HCT116 (cell line): ENCODE data around the gene HIPK2. TPM values are rescaled to one million over a fixed set of nuclear protein-coding genes. Genes with fewer than 3 reads are reported as not detected.

ENCODE experiments used
- ATAC-seq: fragments of 200-7000 bp; cut with Tn5 transposase; 2 replicates; pipeline ENCODE4 v1.9.1; 2020; ENCODE audit warnings: mild to moderate bottlenecking, moderate library complexity
- BruUV-seq: library from RNA; stranded (reverse); fragments of 400-500 nt; replicated peaks from 2 replicates; lab custom pipeline; 2021; lab: Mats Ljungman, UMichigan
- CTCF ChIA-PET: fragments of 300-600 bp; sonication (Branson Sonifier 250); formaldehyde crosslinking; loops from one replicate; lab custom pipeline; 2021; ENCODE audit warnings: antibody characterized with exemption; lab: Charles Lee
- POLR2A ChIA-PET: fragments of 300-600, 350-600 bp; sonication (Branson Sonifier 250); formaldehyde crosslinking; loops from one replicate; lab custom pipeline; 2021; ENCODE audit warnings: antibody characterized with exemption; lab: Charles Lee
- RAD21 ChIA-PET, 2 experiments: fragments of 300-600 bp; sonication (Branson Sonifier 250); formaldehyde crosslinking; loops; one replicate each; lab custom pipeline; 2023; ENCODE audit warnings: low total read pairs in 2 of 2; ENCODE audit not compliant: uncharacterized antibody in 2 of 2, unreplicated experiment in 2 of 2, low non-redundant PET in 1 of 2; lab: Charles Lee
- DNase-seq: peaks from one replicate; pipeline ENCODE4 v3.0.0-alpha.2; 2010; ENCODE audit warnings: low read depth, low spot score
- H2AFZ ChIP-seq: fragments of 200-600 bp; shearing (Covaris generic), sonication (generic); 2 replicates; pipeline ENCODE4 v1.6.1; 2017; ENCODE audit warnings: low read depth, mixed run types, mixed read lengths, antibody characterized with exemption, low read length; ENCODE audit not compliant: poor library complexity, severe bottlenecking
- H3K27ac ChIP-seq: 2 replicates; pipeline ENCODE4 v1.5.1; 2012; ENCODE audit warnings: low read depth, low read length
- H3K27me3 ChIP-seq: fragments of 200-600 bp; sonication (generic); 2 replicates; pipeline ENCODE4 v1.6.1; 2016; ENCODE audit warnings: mixed run types, low read length, mixed read lengths; ENCODE audit not compliant: insufficient read depth
- H3K36me3 ChIP-seq, 2 experiments: fragments of 200-500 bp in 1 of 2; fragments of 200-600 bp in 1 of 2; sonication (Bioruptor generic) in 1 of 2; sonication (generic) in 1 of 2; 2 replicates each; pipeline versions ENCODE4 v1.5.1 to v1.6.1; 2014 to 2016; ENCODE audit warnings: low read length in 2 of 2, inconsistent platforms in 1 of 2, mixed read lengths in 1 of 2, mixed run types in 1 of 2; ENCODE audit not compliant: insufficient read depth in 2 of 2, control insufficient read depth in 1 of 2
- H3K4me1 ChIP-seq, 2 experiments: fragments of 200-600 bp in 1 of 2; sonication (generic) in 1 of 2; 2 replicates each; pipeline versions ENCODE4 v1.5.1 to v1.6.1; 2012 to 2017; ENCODE audit warnings: low read length in 2 of 2, inconsistent platforms in 1 of 2, mild to moderate bottlenecking in 1 of 2, mixed read lengths in 1 of 2, mixed run types in 1 of 2, moderate library complexity in 1 of 2; ENCODE audit not compliant: insufficient read depth in 2 of 2, control insufficient read depth in 1 of 2
- H3K4me2 ChIP-seq: fragments of 200-600 bp; sonication (generic); 2 replicates; pipeline ENCODE4 v1.6.1; 2017; ENCODE audit warnings: mixed run types, low read length, mixed read lengths
- H3K4me3 ChIP-seq, 2 experiments: fragments of 200-600 bp in 1 of 2; sonication (generic) in 1 of 2; replicated peaks in 1 of 2; 2 replicates each; pipeline ENCODE4 v1.5.1; 2011 to 2016; ENCODE audit warnings: low read length in 2 of 2, control low read depth in 1 of 2, low read depth in 1 of 2, mild to moderate bottlenecking in 1 of 2, mixed read lengths in 1 of 2, mixed run types in 1 of 2
- H3K79me2 ChIP-seq: fragments of 200-600 bp; sonication (generic); 2 replicates; pipeline ENCODE4 v1.6.1; 2017; ENCODE audit warnings: mild to moderate bottlenecking, mixed run types, low read length, moderate library complexity, mixed read lengths; ENCODE audit not compliant: insufficient read depth
- H3K9ac ChIP-seq: fragments of 200-600 bp; sonication (generic); 2 replicates; pipeline ENCODE4 v1.6.1; 2016; ENCODE audit warnings: low read length, mixed read lengths
- H3K9me2 ChIP-seq: fragments of 200-600 bp; sonication (generic), shearing (Covaris generic); 2 replicates; pipeline ENCODE4 v1.6.1; 2017; ENCODE audit warnings: mixed run types, mild to moderate bottlenecking, moderate library complexity; ENCODE audit not compliant: insufficient read depth
- H3K9me3 ChIP-seq, 2 experiments: fragments of 200-500 bp in 1 of 2; fragments of 200-600 bp in 1 of 2; sonication (Bioruptor generic) in 1 of 2; sonication (generic) in 1 of 2; 2 replicates each; pipeline ENCODE4 v1.6.1; 2014 to 2017; ENCODE audit warnings: low read length in 2 of 2, mixed read lengths in 2 of 2, inconsistent platforms in 1 of 2, low read depth in 1 of 2, mild to moderate bottlenecking in 1 of 2, mixed run types in 1 of 2, moderate library complexity in 1 of 2; ENCODE audit not compliant: control insufficient read depth in 1 of 2, insufficient read depth in 1 of 2
- H4K20me1 ChIP-seq: fragments of 200-600 bp; sonication (generic), shearing (Covaris generic); 2 replicates; pipeline ENCODE4 v1.6.1; 2017; ENCODE audit warnings: mixed run types, mild to moderate bottlenecking, moderate library complexity; ENCODE audit not compliant: insufficient read depth
- CBX3 ChIP-seq: IDR thresholded peaks from 2 replicates; pipeline ENCODE4 v1.6.1; 2012; ENCODE audit warnings: low read depth
- EZH2phosphoT487 ChIP-seq: fragments of 200-600 bp; IDR thresholded peaks from 2 replicates; pipeline ENCODE4 v1.6.1; 2018; ENCODE audit warnings: antibody characterized with exemption, borderline replicate concordance
- JUND ChIP-seq: IDR thresholded peaks from 2 replicates; pipeline ENCODE4 v1.6.1; 2012
- RAD21 ChIP-seq: IDR thresholded peaks from 2 replicates; pipeline ENCODE4 v1.6.1; 2012; ENCODE audit warnings: low read depth, mild to moderate bottlenecking
- SP1 ChIP-seq: IDR thresholded peaks from 2 replicates; pipeline ENCODE4 v1.6.1; 2012; ENCODE audit warnings: low read depth
- intact Hi-C: fragments of 100-400 bp; cut with micrococcal nuclease; formaldehyde crosslinking; loops from 2 replicates; pipeline ENCODE4 v1.10.0; 2022
- total RNA-seq: library from RNA; stranded (reverse); gene quantifications from one replicate; pipeline ENCODE4 v1.2.1, GENCODE V29; 2021; ENCODE audit not compliant: unreplicated experiment
- TF ChIP-seq, protein P1 (sequence below): IDR thresholded peaks from 2 replicates; pipeline ENCODE4 v1.6.1; 2011; ENCODE audit warnings: mild to moderate bottlenecking, low read length, moderate library complexity; ENCODE audit not compliant: insufficient replicate concordance; ENCODE audit errors: extremely low read depth
- TF ChIP-seq, protein P2 (sequence below): IDR thresholded peaks from 2 replicates; pipeline ENCODE4 v1.6.1; 2012; ENCODE audit warnings: low read depth
- TF ChIP-seq, protein P3 (sequence below), 3 experiments: fragments of 200-600 bp in 1 of 3; sonication (generic) in 1 of 3; IDR thresholded peaks in 2 of 3; conservative IDR thresholded peaks in 1 of 3; 2 replicates each; pipeline ENCODE4 v1.5.1; 2012 to 2017; ENCODE audit warnings: low read depth in 2 of 3, low read length in 2 of 3, antibody characterized with exemption in 1 of 3, borderline replicate concordance in 1 of 3, control low read depth in 1 of 3, mild to moderate bottlenecking in 1 of 3, mixed read lengths in 1 of 3, mixed run types in 1 of 3, moderate library complexity in 1 of 3; ENCODE audit not compliant: insufficient read depth in 1 of 3

Gene HIPK2
- total RNA-seq, 1 experiment from 2014 or later, result 49.5 TPM

DNA sequence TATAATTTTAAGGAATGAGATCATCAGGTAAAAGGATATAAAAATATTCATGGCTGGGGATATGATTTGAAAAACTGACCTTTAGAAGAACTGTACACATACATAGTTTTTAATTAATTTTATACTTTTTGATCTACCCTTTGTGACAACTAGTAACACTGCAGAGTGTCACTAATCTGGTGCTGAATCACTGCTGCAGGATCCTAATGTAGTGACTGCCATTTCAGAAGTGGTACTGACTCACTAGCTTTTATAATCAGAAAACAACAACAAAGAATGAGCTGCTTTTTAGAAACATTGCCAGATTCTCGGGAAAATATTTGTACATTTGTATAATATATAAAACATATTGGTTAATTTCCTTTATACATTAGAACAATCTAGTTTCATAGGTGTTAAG is 110.4 kb downstream of the HIPK2 start:
- H3K9ac ChIP-seq, result no peak overlapping the region
- DNase-seq (no peak), ATAC-seq (peak; percentile 76)
- no peak overlapping the region for H2AFZ ChIP-seq
- intact Hi-C loops, result loop anchor here (5.0 kb wide), 1 partner anchor 105 kb away; no protein-coding TSS in a partner anchor
- CTCF ChIA-PET, result no interaction called here
- TF ChIP-seq RAD21 (no peak), SP1 (peak; percentile 33), EZH2phosphoT487 (no peak), JUND (peak; percentile 49; the same call in 1 of the 2 replicates), CBX3 (no peak)
- TF ChIP-seq, protein P1, sequence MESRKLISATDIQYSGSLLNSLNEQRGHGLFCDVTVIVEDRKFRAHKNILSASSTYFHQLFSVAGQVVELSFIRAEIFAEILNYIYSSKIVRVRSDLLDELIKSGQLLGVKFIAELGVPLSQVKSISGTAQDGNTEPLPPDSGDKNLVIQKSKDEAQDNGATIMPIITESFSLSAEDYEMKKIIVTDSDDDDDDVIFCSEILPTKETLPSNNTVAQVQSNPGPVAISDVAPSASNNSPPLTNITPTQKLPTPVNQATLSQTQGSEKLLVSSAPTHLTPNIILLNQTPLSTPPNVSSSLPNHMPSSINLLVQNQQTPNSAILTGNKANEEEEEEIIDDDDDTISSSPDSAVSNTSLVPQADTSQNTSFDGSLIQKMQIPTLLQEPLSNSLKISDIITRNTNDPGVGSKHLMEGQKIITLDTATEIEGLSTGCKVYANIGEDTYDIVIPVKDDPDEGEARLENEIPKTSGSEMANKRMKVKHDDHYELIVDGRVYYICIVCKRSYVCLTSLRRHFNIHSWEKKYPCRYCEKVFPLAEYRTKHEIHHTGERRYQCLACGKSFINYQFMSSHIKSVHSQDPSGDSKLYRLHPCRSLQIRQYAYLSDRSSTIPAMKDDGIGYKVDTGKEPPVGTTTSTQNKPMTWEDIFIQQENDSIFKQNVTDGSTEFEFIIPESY, result no peak
- TF ChIP-seq, protein P2, sequence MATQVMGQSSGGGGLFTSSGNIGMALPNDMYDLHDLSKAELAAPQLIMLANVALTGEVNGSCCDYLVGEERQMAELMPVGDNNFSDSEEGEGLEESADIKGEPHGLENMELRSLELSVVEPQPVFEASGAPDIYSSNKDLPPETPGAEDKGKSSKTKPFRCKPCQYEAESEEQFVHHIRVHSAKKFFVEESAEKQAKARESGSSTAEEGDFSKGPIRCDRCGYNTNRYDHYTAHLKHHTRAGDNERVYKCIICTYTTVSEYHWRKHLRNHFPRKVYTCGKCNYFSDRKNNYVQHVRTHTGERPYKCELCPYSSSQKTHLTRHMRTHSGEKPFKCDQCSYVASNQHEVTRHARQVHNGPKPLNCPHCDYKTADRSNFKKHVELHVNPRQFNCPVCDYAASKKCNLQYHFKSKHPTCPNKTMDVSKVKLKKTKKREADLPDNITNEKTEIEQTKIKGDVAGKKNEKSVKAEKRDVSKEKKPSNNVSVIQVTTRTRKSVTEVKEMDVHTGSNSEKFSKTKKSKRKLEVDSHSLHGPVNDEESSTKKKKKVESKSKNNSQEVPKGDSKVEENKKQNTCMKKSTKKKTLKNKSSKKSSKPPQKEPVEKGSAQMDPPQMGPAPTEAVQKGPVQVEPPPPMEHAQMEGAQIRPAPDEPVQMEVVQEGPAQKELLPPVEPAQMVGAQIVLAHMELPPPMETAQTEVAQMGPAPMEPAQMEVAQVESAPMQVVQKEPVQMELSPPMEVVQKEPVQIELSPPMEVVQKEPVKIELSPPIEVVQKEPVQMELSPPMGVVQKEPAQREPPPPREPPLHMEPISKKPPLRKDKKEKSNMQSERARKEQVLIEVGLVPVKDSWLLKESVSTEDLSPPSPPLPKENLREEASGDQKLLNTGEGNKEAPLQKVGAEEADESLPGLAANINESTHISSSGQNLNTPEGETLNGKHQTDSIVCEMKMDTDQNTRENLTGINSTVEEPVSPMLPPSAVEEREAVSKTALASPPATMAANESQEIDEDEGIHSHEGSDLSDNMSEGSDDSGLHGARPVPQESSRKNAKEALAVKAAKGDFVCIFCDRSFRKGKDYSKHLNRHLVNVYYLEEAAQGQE, result no peak
- TF ChIP-seq, protein P3, sequence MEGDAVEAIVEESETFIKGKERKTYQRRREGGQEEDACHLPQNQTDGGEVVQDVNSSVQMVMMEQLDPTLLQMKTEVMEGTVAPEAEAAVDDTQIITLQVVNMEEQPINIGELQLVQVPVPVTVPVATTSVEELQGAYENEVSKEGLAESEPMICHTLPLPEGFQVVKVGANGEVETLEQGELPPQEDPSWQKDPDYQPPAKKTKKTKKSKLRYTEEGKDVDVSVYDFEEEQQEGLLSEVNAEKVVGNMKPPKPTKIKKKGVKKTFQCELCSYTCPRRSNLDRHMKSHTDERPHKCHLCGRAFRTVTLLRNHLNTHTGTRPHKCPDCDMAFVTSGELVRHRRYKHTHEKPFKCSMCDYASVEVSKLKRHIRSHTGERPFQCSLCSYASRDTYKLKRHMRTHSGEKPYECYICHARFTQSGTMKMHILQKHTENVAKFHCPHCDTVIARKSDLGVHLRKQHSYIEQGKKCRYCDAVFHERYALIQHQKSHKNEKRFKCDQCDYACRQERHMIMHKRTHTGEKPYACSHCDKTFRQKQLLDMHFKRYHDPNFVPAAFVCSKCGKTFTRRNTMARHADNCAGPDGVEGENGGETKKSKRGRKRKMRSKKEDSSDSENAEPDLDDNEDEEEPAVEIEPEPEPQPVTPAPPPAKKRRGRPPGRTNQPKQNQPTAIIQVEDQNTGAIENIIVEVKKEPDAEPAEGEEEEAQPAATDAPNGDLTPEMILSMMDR (IDR thresholded peaks at IDR 0.05 in 2 of 3, conservative IDR thresholded peaks at IDR 0.05 in 1 of 3; ENCODE audit: borderline replicate concordance in 1 of 3, insufficient read depth in 1 of 3, low read depth in 2 of 3, low read length in 2 of 3), result no peak
- RAD21 ChIA-PET, result no interaction called here
- POLR2A ChIA-PET, result no interaction called here
- no peaks in the 10 kb centered on the region for H3K36me3 ChIP-seq
- no peaks in the 10 kb centered on the region for H3K9me2 ChIP-seq
- H3K4me2 ChIP-seq, result peak overlapping the region; percentile 43; the same call in 1 of the 2 replicates
- H3K27me3 ChIP-seq, result no peaks in the 10 kb centered on the region
- no TSS peak for BruUV-seq
- no peaks in the 10 kb centered on the region for H3K9me3 ChIP-seq
- peak overlapping the region; percentile 49; the same call in 1 of the 2 replicates for H3K27ac ChIP-seq
- H4K20me1 ChIP-seq, result no peaks in the 10 kb centered on the region
- peaks cover 10 to 39% of the 10 kb centered on the region in 2 experiments for H3K4me1 ChIP-seq
- H3K79me2 ChIP-seq, result no peaks in the 10 kb centered on the region; the same call in 1 of the 2 replicates
- H3K4me3 ChIP-seq, result no peak overlapping the region
